ENCODE results near the gene CAMTA1. TPM values are rescaled to one million over a fixed set of nuclear protein-coding genes. Genes with fewer than 3 reads are reported as not detected.

Gene CAMTA1
- total RNA-seq, 1 experiment from 2014 or later = 85.2 TPM

DNA sequence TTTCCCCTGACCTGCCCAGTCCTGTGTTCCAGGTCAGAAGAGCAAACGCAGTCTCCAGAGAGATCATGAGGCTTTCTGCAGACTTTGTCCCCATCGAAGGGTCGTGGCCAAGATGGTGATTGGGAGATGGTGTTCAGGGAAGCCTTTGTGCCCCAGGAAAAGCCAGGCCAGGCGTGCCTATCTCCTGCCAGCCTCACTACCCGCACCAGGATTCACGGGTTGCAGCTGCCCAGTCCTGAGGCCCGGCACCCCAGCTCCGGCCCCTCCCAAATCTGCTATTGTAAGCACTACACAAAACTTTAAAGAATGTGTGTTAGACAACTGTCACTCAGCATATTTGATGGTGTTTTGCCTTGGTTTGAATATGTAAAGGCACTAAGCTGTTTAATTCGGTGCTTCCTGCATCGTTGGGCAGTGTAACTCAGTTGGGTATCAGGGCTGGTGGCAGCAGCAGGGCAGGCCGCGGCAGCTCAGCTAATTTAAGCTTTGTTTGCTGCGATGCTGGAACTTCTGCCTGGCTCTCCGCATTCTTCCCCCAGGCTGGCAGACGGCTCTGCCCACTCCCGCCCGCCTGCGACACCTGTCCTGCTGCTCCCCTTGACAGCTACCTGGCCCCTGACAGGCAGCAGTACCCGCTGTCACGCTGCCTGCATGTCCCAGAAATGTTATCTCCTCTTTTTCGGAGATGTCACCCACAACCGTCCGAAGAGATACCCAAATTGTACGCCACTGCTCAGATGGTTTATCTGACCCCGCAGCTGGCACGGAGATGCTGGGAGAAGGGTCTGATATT is 776.9 kb downstream of the CAMTA1 start:
- CTCF ChIA-PET = interaction anchor here (0.6 kb wide), 1 partner anchor 348 kb away, joined by 6 read pairs; no protein-coding TSS in a partner anchor
- Histone ChIP-seq H3K4me3 (ENCODE audit: low read depth, low read length, poor library complexity, severe bottlenecking) (no peak overlapping the region), H3K27ac (ENCODE audit: low read depth, low read length, poor library complexity, severe bottlenecking) (no peak overlapping the region), H3K27me3 (replicated peaks; ENCODE audit: insufficient read depth, low read depth, low read length, poor library complexity) (no peaks in the 10 kb centered on the region), H3K36me3 (ENCODE audit: insufficient read depth, low read length, poor library complexity, severe bottlenecking) (no peaks in the 10 kb centered on the region), H3K9me3 (ENCODE audit: low read depth, low read length, poor library complexity, severe bottlenecking) (no peaks in the 10 kb centered on the region), H3K4me1 (ENCODE audit: insufficient read depth, low read length, poor library complexity, severe bottlenecking) (no peaks in the 10 kb centered on the region)
- BruUV-seq (replicated peaks) = no TSS peak
- no peak for TF ChIP-seq EZH2 (IDR thresholded peaks at IDR 0.05; ENCODE audit: borderline replicate concordance, low read depth, low read length, poor library complexity, severe bottlenecking)
- TF ChIP-seq, protein P1, sequence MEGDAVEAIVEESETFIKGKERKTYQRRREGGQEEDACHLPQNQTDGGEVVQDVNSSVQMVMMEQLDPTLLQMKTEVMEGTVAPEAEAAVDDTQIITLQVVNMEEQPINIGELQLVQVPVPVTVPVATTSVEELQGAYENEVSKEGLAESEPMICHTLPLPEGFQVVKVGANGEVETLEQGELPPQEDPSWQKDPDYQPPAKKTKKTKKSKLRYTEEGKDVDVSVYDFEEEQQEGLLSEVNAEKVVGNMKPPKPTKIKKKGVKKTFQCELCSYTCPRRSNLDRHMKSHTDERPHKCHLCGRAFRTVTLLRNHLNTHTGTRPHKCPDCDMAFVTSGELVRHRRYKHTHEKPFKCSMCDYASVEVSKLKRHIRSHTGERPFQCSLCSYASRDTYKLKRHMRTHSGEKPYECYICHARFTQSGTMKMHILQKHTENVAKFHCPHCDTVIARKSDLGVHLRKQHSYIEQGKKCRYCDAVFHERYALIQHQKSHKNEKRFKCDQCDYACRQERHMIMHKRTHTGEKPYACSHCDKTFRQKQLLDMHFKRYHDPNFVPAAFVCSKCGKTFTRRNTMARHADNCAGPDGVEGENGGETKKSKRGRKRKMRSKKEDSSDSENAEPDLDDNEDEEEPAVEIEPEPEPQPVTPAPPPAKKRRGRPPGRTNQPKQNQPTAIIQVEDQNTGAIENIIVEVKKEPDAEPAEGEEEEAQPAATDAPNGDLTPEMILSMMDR (conservative IDR thresholded peaks at IDR 0.05; ENCODE audit: low read depth, low read length) = no peak
- intact Hi-C loops (cut with micrococcal nuclease; ENCODE audit: unreplicated experiment) = no loop called here
- DNase-seq (ENCODE audit: low spot score) = no peak
- POLR2A ChIA-PET (ENCODE audit: low non-redundant PET) = interaction anchor here (0.6 kb wide), 1 partner anchor 13 kb away, joined by 5 read pairs; no protein-coding TSS in a partner anchor

DNA sequence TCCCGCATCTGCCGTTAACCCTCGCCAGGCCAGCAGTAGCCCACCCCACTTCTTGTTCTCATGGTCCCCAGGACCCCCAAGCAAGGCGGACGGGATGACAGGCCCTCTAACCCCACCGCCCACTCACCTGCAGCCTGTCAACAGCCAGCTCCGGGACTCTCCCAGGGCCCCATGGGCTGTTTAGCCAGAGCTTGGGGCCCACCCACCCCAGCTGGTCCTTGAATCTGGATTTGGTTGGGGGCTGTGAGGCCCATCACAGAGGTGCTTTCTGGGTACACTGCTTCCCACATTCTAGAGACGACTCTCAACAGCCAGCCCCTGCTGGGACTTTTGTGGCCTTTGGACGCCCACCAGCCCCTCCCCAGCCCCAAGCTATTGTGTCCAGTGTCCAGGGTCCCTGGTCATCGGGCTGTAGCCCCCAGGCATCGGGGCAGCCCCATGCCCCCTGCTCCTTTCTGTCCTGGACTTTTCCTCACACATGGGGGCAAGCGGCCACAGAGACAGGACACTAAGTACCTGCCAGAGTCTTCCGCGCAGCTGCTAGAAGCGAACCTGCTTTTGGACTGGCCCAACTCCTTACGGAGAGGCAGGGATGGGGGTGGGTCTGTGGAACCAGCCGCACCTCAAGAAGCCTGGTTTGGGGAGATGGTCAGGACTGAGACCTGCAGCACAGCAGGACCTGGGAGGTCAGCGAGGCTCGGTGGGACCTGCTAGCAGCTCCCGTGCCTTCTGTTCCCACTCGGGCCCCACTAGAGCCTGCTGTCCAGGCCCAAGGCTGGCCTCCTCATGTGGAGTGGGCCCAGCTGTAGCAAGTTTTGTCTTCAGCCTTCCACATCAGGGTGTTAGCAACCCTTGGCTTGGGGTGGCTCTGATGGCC is 777.7 kb downstream of the CAMTA1 start:
- Histone ChIP-seq H3K9me3 (ENCODE audit: low read depth, low read length, poor library complexity, severe bottlenecking) (no peaks in the 10 kb centered on the region), H3K4me1 (ENCODE audit: insufficient read depth, low read length, poor library complexity, severe bottlenecking) (no peaks in the 10 kb centered on the region), H3K36me3 (ENCODE audit: insufficient read depth, low read length, poor library complexity, severe bottlenecking) (no peaks in the 10 kb centered on the region), H3K27me3 (replicated peaks; ENCODE audit: insufficient read depth, low read depth, low read length, poor library complexity) (no peaks in the 10 kb centered on the region), H3K4me3 (ENCODE audit: low read depth, low read length, poor library complexity, severe bottlenecking) (no peak overlapping the region), H3K27ac (ENCODE audit: low read depth, low read length, poor library complexity, severe bottlenecking) (no peak overlapping the region)
- BruUV-seq (replicated peaks) = no TSS peak
- ChIA-PET CTCF (no interaction called here), POLR2A (ENCODE audit: low non-redundant PET) (no interaction called here)
- no peak for DNase-seq (ENCODE audit: low spot score)
- intact Hi-C loops (cut with micrococcal nuclease; ENCODE audit: unreplicated experiment) = no loop called here
- TF ChIP-seq, protein P1 (conservative IDR thresholded peaks at IDR 0.05; ENCODE audit: low read depth, low read length) = no peak
- no peak for TF ChIP-seq EZH2 (IDR thresholded peaks at IDR 0.05; ENCODE audit: borderline replicate concordance, low read depth, low read length, poor library complexity, severe bottlenecking)

DNA sequence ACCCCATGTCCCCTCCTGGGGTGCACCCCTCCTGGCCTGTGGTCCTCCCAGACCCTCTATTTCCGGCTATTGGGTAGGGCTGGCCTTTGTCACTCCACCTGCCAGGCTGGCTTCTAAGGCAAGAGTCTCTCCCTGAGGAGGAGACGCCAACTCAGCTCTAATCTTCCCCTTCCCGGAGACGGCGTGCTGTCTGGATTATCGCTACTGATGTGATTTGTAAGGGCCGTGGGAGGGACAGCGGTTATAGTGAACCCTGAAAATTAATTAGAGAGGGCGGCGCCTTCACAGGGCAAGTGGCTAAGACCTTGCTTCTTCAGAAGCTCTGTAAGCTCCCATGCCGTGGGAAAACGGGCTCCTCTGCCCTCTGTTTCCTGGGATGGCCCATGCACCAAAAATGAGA is 778.9 kb downstream of the CAMTA1 start:
- no peak for DNase-seq (ENCODE audit: low spot score)
- TF ChIP-seq, protein P1 (conservative IDR thresholded peaks at IDR 0.05; ENCODE audit: low read depth, low read length) = no peak
- no peak for TF ChIP-seq EZH2 (IDR thresholded peaks at IDR 0.05; ENCODE audit: borderline replicate concordance, low read depth, low read length, poor library complexity, severe bottlenecking)
- intact Hi-C loops (cut with micrococcal nuclease; ENCODE audit: unreplicated experiment) = no loop called here
- POLR2A ChIA-PET (ENCODE audit: low non-redundant PET) = no interaction called here
- H3K4me3 ChIP-seq (ENCODE audit: low read depth, low read length, poor library complexity, severe bottlenecking) = no peak overlapping the region
- no peaks in the 10 kb centered on the region for H3K4me1 ChIP-seq (ENCODE audit: insufficient read depth, low read length, poor library complexity, severe bottlenecking)
- no peaks in the 10 kb centered on the region for H3K36me3 ChIP-seq (ENCODE audit: insufficient read depth, low read length, poor library complexity, severe bottlenecking)
- H3K9me3 ChIP-seq (ENCODE audit: low read depth, low read length, poor library complexity, severe bottlenecking) = no peaks in the 10 kb centered on the region
- CTCF ChIA-PET = no interaction called here
- no TSS peak for BruUV-seq (replicated peaks)
- H3K27ac ChIP-seq (ENCODE audit: low read depth, low read length, poor library complexity, severe bottlenecking) = no peak overlapping the region
- H3K27me3 ChIP-seq (replicated peaks; ENCODE audit: insufficient read depth, low read depth, low read length, poor library complexity) = no peaks in the 10 kb centered on the region

Measured in A673 (cell line).